HG03565 (cell line): Measurements from ENCODE around the gene ALG11.
A peak's percentile ranks its signal among the peaks of the same experiment; 100 is the strongest.

ENCODE experiments used
- ATAC-seq: cut with Tn5 transposase; IDR thresholded peaks from one replicate; pipeline ENCODE4 v1.9.1; 2021; ENCODE audit warnings: mild to moderate bottlenecking, moderate library complexity; ENCODE audit not compliant: unreplicated experiment

ALG11 gene

DNA sequence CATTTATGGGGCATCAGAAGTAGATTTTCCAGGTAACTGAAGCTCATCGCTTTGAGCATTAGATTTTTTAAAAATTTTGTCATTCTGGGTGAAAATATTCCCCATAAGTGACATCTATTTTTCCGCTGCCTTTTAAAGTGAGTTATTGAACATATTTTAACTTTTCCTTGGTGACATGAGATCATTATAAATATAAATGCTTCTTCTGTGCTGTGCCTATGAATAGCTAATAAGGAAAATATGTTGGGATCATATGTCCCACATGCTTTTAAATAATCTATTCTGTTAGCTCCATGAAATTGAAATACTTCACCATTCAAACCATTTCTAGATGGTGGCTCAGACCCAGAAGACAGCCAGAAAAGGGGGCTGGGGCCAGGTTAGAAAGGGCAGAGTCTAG, 15.0 kb upstream of the ALG11 start:
- ATAC-seq: no peak

DNA sequence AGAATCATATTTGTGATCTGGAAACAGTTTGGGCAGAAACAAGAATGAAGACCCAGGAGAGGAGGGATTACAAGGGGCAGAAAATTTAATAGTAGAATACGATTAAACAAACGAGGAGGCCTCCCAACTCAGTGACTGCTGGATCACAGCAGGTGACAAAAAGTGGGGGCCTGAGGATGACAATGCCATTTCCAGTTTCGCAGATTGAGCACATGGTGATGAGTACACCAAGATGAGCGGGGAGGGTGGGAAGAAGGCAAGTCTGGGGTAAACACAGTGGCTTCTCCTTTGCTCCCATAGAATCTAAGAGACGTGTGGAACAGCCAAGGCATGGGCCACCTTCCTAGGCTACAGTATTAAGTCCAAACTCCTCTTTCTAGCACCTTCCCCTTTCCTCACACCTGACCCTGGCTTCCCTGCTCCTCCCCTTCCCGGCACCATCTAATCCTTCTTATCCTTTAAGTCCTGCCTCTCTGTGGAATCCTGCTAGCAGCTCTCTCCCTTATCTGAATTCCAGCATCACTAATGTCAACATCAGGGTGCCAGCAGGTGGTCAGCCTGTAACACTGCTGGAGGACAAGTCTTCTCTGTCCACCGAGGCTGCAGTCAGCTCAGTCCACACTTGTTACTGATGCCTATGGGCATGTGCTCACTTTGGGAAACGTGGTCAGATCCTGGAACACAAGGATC, 14.4 kb upstream of the ALG11 start:
- ATAC-seq: no peak

DNA sequence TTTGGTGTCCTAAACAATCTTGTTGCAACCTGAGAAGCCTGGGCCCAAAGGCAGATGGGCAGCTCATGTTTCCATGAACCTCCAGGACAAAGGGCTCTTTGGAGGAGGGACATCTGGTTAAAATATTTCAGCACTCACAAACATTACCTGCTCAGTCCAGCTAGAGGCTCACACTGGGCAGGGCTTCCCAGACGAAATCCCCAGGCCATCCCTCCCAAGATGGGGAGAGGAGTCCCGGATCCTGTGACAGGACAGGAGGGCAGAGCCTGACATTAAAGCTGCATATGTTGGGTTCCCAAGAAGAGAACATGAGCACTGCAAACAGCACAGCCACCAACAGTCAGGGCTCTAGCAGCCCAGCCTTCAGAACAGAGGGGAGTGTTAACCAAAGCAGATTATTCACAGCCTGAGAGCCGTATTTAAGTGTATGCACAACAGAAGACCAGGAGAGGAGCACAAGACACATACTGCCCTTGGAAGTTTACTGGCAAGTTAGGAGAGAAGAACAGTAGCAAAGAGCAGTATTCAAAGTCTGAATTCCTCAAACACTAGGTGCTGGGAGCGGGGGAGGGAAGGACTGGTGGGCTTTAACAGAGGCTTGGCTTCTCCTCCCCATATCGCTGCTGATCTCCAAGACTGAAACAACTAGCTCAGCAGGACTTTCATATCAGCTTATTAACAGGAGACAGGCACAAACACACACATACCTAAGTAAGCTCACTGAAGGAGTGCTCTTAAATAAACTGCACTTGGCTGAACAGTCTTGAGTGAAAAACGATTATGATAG, 13.3 kb upstream of the ALG11 start:
- no peak for ATAC-seq

DNA sequence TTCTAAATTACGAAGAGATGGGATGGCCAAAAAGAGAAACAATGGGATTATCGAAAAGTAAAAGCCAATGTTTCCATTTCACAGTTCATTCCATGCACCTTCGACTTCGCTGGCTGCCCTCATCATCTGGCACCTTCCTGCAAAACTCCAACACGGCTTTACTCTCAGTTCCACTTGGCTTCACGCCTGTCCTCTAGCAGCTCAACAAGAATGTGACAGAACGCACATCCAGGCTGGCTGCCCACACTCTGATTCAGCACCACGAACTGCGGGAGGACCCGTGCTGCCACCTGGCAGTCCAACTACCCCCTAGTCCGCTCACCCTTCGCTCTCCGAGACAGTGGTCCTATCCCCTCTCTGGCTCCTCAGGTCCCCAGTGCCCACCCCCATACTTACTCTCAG, 12.7 kb upstream of the ALG11 start:
- no peak for ATAC-seq

DNA sequence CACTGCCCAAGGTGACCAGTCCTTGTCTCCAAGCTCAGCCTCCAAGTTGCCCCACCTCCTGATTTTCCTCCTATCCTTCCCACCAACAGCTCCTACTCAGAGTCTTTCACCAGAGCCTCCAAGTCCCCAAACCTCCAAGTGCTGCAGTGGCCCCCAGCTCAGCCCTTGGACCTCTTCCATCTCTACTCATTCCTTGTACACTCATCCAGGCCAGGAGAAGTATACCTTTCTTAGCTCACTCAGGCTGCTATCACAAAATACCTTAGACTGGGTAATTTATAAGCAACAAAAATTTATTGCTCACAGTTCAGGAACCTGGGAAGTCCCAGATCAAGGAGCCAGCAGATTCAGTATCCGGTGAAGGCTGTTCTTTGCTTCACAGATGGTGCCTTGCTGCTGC, 12.3 kb upstream of the ALG11 start:
- ATAC-seq: no peak

DNA sequence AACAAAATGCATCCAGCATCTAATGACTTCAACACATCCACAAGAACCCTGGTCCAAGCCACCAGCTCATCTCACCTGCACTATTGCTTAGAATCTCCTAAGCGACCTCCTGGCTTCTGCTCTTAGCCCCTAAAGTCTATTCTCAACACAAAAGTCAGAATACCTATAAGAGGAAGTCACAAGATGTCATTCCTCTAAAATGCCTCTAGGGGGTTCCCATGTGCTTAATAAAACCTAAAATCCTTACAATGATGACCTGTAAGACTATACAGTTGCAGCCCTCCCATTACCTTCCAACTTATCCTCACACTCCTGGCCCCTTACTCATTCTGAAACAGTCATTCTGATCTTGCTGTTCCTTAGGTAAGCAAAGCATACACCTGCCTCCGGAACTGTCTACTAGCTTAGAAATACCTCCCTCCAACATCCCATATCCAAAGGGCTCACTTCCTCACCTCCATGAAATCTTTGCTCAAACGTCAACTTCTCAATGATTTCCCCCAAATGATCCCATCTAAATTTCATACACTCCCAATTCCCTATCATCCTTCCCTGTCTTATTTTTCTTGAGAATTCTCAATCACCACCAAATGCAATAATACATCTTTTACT, 11.0 kb upstream of the ALG11 start:
- peak; percentile 96 for ATAC-seq

DNA sequence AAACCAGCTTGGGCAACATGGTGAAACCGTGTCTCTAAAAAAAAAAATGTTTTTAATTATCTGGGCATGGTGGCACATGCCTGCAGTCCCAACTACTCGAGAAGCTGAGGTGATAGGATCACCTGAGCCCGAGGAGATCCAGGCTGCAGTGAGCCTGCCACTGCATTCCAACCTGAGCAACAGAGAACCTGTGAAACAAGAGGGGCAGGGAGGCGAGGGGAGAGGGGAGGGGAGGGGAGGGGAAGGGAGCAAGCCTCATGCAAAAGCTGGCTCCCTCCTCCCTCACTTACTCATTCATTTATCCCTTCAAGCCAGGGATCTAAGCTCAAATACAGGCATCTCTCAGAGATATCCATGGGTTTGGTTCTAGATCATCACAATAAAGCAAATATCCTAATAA, 9.8 kb upstream of the ALG11 start:
- no peak for ATAC-seq

DNA sequence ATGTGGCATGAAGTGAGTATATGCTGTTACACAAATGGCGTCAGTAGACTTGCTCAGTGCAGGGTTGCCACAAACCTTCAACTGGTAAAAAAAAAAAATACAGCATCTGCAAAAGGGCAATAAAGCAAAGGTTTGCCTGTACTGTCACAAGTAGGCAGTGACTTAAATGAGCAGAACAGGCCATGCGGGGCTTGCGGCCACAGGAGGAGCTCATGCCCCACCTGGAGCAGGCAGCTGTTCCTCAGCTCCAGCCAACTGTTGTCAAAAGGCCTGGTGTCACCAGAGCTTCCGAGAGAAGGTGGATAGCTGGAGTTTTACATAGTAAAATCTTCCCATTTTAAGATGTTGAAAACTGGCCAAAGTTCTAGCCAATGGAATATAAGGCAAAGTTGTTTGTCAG, 8.7 kb upstream of the ALG11 start:
- no peak for ATAC-seq

DNA sequence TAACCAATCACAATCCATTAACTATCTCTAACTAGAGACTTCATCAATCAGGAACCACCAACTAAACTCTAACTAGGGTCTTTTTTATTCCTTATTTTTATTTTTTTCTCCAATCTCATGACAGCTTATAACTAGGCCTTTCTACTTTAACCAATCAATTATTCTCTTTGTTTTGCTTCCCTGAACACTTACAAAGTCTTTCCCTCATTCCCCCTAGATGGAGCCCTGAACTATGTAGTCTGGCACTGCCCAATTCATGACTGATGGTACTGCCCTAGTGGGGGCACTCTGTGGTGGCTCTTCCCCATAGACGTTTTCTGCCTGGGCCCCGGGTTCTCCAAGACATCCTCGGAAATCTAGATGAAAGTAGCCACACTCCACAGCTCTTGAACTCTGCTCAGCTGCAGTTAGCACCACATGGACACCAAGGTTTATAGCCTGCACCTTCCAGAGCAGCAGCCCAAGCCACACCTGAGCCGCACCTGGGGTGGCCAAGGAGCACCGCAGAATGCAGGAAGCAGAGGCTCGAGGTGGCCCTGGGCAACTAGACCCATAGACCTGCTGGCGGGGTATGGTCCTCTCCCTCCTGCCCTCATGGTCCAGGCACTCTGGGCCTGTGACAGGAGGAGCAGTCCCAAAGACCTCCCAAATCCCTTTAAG, 7.6 kb upstream of the ALG11 start:
- ATAC-seq: no peak

DNA sequence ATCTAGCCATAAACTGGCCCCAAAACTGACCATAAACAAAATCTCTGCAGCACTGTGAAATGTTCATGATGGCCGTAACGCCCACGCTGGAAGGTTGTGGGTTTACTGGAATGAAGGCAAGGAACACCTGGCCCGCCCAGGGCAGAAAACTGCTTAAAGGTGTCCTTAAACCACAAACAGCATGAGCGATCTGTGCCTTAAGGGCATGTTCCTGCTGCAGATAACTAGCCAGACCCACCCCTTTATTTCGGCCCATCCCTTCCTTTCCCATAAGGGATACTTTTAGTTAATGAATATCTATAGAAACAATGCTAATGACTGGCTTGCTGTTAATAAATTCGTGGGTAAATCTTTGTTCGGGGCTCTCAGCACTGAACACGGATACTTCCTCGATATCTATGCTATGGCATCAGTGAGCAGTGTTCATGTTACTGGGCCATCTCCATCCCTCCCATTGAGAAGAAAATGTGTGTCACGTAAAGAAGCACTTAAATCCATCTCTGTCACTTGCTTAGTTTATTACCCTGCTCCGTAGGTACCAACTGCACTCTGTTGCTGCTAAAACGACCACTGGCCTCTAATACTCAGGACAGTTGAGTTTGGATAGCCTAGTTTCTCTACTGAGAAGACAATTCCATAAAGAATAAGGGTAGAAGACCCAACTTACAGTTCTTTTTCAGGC, 6.2 kb upstream of the ALG11 start:
- no peak for ATAC-seq

DNA sequence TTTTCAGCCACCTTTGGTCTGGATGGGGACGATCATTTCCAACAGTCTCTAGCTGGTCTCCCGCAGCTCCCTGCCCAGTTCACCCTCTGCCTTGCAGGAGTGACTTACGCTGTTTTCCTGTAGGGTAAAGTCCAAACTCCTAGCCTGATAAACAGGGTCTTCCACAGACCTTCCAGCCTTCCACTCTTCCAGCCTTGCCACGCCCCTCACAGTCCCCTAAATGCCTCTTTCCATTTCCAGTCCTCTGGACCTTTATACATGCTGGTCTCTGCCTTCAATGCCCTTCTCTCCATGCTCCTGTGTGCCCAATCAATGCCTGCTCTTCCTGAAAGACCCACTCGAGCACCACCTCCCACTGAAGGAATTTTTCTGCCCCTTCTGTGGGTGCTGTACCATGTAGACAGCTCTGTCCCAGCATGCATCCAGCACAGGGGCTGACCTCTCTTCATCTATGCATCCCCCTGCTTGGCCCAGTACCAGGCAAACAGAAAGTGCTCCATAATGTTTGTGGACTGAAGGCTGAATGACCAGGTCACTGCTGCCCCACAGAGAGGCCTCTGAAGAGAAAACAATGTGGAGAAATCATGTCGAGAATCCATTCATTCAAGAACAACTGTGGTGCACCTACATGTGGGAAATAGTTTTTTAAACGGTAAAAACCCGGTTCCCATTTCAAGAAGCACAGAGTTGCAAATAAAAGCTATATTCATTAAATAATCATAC, 5.5 kb upstream of the ALG11 start:
- no peak for ATAC-seq

DNA sequence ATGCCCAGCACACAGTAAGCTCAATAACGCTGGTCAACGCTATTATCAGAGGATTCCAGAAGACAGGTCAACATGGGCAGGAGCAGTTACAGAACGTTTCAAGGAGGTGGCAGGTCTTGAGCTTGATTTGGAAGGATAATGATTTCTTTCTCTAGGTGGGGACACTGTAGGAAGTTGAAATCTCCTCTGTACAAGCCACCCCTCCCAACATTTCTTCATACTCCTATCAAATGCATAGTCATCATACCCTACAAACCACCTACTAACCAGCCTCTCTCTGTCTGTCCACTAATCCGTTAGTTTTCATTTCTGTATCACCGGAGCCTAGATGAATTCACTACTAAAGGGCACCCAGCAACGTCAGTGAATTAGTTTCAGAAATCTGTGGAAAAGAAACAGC, 2.3 kb upstream of the ALG11 start:
- ATAC-seq: no peak

DNA sequence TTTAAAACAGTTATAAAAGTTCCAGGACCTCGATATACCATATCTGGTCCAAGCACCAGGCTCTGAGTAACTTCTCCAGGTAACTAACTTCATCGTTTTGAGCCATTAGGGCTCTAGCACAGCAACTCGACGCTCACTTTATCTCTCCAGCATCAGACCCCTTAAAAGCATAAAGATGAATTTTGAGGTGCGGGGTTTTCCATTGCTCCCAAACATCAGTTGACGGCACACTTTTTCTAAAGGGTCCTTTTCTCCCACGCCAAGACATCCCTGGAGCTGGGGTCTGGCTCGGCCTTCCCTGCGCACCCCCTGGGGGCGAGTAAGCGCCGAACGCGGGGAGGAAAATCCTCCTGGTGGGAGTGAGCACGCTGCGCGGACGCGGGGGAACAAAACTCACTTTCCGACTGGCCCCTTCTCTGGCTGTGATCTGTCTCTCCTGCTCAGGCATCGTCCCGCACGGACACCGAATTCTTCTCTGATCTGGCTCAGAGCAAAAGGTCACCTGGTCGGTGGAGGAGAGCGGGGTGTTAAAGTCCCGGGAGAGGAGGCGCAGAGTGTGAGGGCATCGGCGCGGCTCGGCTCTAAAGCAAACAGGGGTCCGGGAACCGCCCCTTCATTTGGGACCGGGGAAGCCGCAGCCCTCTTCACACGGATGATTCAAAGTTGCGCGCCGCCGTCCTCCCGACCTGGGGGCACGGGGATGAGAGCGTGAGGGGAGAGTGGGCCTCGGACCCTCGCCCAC, 1.1 kb upstream of the ALG11 start, which contains the start of gene ATP7B:
ATP7B (minus strand) TSS at position 561 of the 742 bp plus-strand sequence; CDS start at position 448, 113 bp downstream.
- no peak for ATAC-seq

DNA sequence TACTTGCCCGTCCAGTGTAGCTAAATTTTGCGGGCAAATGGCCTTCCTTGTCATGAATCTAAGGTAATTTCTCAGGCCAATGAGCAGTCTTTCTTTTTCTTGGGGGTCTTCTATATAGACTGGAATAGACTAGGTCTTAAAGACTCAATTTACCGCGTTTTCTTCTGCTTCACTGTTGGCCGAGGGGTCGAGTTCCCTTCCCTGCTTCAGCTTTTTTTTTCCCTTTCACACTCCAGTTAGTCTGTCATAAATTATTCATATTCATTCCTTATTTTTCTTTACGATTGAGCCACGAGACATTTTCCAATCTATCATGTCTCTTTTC, 276 bp downstream of the ALG11 start:
- ATAC-seq: no peak

DNA sequence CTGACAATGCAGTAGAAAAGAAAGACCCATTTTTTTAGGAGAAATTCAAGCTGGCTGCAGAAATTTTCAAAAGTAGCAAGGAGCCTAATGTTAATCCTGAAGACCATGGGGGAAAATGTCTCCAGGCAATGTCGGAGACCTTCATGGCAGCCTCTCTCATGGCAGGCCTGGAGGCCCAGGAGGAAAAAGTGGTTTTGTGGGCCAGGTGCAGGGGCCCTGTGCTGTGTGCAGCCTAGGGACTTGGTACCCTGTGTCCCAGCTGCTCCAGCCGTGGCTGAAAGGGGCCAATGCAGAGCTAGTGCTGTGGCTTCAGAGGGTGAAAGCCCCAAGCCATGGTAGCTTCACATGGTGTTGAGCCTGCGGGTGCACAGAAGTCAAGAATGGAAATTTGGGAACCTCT, 4.1 kb downstream of the ALG11 start:
- no peak for ATAC-seq

DNA sequence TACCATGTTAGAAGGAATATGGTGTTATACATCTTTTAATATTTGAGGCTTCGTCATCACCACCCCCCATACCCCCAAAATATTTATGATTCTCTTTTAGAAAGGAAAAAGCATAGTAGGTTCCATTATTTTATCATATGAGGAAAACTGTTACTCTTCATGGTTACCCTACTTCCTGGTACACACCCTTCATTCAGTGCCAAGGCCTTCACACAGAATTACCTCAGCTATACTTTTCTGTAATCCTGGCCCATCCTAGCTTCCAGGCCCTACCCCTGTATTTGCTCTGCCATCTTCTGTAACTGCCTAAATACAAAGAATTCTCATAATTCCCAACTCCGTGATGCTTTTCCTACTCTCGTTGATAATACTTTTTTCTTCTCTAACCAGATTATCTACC, 8.0 kb downstream of the ALG11 start:
- no peak for ATAC-seq

DNA sequence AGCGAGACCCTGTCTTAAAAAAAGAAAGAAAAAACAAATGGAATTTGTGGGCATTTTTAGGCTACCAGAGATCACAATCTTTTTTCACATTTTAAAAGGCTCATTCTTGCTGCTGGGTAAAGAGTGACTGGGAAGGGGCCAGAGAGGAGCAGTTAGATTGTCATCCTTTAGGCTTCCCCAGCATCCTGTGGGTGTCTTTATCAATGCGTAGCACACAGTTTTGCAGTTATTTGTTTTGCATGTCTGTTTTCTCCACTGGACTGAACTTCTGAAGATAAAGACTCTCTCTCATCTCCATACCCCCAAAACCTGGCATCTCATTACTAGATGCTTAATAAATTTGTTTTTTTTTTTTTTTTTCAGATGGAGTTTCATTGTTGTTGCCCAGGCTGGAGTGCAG, 10.2 kb downstream of the ALG11 start:
- no peak for ATAC-seq

DNA sequence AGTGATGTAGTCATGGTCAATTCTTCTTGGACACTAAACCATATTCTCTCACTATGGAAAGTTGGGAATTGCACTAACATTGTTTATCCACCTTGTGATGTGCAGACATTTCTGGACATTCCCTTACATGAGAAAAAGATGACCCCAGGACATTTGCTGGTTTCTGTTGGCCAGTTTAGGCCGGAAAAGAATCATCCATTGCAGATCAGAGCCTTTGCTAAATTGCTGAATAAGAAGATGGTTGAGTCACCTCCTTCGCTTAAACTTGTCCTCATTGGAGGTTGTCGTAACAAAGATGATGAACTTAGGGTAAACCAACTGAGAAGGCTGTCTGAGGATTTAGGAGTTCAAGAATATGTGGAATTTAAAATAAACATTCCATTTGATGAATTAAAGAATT, 12.3 kb downstream of the ALG11 start, which contains the start of gene UTP14C:
UTP14C (plus strand) TSS at position 211 of the 400 bp plus-strand sequence. CDS start 4,114 bp downstream, outside the sequence.
- ATAC-seq: no peak

DNA sequence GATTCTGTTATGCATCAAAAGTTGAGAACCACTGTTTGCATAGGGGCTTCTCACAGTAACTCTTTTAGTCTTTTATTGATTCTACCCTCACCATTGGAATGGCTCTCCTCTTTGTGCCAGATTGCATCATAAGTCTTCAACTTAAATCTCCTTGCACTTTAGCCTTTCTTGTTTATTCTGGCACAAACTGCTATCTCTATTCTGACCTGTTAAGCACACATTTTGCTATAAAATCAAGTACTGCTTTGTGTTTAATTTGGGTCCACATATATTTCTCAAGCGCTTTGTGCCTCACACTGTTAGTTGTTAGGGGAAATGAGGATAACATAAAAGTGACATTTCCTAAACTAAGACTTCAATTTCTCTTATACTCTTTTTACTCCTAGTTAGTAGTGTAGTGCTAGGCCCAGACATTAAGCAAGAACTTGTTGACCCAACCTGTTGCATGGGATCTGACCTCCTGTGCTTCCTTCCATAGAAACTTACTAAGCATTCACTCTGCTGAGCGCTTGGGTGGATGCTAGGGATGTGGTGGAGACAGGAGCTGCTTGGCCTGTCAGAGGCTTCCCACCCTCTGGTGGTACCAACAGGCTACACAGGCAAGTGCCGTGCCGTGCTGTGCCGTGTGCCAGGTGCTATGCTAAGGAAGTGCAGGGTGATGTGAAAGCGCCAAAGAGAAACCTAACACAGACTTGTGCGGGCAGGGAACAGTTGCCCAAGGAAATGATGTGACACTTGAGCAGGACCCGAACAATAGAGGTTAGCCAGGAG, 13.5 kb downstream of the ALG11 start:
- no peak for ATAC-seq
